HG02623 (cell line): ENCODE results near the gene ATP8B1.

Source experiments
- ATAC-seq: cut with Tn5 transposase; IDR thresholded peaks from one replicate; pipeline ENCODE4 v1.9.1; 2021; ENCODE audit warnings: moderate library complexity; ENCODE audit not compliant: unreplicated experiment

Gene ATP8B1

GRCh38 chr18:57819671-57820460 is 16.8 kb upstream of the ATP8B1 start:
- ATAC-seq, result no peak

DNA sequence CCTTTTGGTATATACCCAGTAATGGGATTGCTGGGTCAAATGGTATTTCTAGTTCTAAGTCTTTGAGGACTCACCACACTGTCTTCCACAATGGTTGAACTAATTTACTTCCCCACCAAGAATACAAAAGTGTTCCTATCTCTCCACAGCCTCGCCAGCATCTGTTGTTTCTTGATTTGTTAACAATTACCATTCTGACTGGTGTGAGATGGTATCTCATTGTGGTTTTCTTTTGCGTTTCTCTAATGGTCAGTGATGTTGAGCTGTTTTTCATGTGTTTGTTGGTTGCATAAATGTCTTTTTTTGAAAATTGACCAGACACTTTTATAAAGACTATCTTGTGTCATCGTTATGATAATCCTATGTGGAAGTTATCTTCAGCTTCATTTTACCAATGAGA is 16.0 kb upstream of the ATP8B1 start:
- ATAC-seq, result no peak

GRCh38 chr18:57816208-57816954 is 13.3 kb upstream of the ATP8B1 start:
- ATAC-seq, result no peak

DNA sequence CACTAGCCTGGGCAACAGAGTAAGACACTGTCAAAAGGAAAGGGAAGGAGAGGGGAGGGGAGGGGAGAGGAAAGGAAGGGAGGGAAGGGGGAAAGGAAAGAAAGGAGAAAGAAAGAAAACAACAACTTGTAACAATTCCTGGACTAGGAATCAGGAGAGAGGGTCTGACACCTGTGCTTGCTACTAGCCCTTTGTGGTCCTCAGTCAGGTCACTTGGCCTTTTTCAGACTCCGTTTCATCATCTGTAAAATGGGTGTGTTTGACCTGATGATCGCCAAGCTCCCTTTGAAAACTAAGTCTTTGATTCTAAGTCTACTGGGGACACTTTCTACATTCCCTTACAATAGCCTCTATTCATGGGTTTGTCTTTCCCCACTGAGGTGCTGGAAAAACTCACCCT is 11.4 kb upstream of the ATP8B1 start:
- ATAC-seq, result no peak

DNA sequence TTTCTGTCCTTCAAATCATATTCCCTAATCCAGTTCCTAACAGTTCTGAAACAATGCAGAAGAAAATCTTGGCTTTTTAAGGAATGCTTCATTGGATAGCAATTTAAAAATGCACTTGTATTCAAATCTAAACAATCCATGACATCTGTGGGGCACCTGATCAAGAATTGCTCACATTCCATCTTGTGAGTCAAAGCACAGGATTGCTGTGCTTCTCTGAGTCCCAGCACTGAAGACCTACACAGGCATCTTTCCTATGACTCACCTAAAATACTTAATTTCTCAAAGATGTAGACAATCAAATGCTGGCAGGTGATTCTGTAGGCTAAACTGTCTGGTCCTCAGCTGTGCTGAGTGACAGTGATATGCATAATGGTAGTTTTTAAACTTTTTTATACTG is 10.1 kb upstream of the ATP8B1 start:
- ATAC-seq, result no peak

GRCh38 chr18:57812126-57812477 is 9.0 kb upstream of the ATP8B1 start:
- no peak for ATAC-seq

GRCh38 chr18:57811477-57812125 is 8.5 kb upstream of the ATP8B1 start:
- no peak for ATAC-seq

DNA sequence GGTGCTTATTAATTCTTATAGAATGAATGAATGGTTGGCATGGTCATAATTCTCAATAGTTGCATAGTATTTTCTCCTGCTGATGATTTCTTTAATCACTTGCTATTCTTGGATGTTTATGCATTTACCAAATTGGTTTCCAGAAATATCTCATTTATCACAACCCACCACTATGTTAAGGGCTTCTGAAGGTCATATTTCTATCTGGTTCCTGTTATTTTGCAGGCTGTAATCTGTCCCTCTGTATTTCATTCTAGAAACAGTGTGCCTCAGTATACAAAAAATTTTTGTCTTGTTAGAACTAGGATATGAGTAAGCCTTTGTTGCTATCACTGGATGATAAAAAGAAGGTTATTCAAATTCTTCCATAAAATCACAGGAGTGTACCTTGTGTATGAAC is 6.1 kb upstream of the ATP8B1 start:
- no peak for ATAC-seq

DNA sequence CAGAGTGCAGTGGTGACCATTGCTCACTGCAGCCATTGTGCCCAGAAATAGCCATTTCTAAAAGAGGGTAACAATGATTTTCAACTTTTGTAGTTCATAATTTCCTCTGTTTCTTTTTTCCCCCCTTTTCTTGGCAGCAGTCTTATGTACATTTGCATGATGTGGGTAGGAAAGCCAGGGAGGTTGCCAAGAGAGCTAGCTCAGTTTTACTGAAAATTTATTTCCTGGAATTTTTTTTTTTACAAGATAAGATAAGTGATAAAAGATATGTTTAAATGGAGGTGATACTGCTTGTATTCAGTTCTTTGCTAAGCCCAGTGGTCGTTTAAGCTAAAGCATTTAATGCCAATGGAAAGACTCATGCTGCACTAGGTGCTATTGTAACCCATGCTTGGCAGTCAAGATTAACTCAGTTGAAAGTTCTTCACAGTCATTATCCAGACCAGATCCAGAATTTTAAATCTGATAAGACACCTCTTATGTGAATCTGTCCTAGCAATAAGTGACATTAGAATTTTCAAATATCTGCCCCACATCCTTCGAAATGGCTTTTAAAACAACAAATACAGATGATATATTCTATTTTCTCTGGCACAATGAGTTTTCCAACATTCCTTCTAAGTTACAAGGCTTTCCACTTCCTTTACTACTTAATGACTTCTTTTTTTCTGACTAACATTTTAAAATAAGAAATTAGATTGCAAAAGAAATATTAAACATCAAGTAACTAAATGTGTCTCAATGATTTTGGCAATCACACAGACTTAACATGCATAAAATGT is 4.4 kb upstream of the ATP8B1 start:
- no peak for ATAC-seq

DNA sequence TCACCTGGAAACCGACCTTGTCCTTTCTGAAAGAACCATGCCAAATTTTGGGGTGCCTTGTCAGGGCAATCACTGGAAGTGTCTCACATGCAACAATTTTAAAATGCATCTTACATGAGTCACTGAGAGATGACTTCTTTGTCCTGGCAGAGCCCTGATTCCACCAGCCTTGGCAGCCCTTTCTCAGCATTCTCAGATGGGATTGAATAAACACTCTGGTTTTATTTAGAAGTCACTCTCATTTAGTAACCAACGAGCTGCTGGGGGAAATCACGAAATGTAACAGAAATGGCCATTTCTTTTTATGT is 3.8 kb upstream of the ATP8B1 start:
- no peak for ATAC-seq

GRCh38 chr18:57806201-57806977 is 3.3 kb upstream of the ATP8B1 start:
- ATAC-seq, result no peak

DNA sequence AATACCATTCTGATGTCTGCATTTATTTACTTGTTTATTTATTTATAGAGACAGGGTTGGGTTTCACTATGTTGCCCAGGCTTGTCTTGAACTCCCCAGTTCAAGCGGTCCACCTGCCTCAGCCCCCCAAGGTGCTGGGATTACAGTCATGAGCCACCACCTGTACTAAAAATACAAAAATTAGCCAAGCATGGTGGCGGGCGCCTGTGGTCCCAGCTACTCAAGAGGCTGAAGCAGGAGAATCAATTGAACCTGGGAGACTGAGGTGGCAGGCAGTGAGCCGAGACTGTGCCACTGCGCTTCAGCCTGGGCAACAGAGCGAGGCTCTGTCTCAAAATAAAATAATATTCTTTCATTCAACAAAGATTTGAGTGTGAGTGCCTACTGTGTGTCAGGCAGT is 2.0 kb upstream of the ATP8B1 start:
- no peak for ATAC-seq

DNA sequence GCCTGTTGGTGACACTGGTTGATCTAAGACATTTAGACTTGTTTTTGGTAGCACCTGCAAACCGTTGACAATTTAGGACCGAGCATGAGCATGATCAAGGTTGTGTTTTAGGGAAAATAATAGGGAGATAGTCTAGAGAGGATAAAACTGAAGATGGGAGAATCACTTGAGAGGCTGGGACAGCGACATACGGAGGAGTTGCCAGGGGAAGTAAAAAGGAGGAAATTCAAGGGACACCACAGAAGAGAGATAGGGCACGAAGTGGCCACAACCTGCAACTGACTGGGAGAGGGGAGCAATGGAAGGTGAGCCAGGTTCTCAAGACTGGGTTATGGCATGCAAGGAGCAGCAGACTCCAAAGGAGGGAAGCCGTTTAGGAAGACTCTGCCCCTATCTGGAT is 1.4 kb upstream of the ATP8B1 start:
- ATAC-seq, result no peak

GRCh38 chr18:57802213-57803102 is 657 bp downstream of the ATP8B1 start:
- ATAC-seq, result no peak

DNA sequence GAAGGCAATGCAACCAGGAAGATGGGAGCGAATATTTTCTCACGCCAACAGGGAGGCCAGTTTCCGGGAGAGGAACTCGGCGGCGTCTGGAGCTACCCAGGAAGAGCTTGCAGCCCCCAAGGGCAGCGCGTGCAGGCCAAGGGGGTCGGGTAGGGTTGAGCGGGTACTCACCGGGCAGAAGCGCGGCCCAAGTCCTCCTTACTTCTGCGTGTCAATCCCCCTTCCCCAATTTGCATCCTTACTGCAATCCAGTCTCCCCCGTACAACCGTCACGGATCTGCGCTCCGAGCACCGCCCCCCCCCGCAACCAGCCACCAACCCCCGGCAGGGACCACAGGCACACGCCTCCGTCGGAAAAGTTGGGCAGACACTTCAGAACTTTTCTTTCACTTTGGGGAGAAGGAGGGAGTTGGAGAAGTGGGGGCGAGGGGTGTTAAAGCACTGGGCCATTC is 1.3 kb downstream of the ATP8B1 start:
- no peak for ATAC-seq

DNA sequence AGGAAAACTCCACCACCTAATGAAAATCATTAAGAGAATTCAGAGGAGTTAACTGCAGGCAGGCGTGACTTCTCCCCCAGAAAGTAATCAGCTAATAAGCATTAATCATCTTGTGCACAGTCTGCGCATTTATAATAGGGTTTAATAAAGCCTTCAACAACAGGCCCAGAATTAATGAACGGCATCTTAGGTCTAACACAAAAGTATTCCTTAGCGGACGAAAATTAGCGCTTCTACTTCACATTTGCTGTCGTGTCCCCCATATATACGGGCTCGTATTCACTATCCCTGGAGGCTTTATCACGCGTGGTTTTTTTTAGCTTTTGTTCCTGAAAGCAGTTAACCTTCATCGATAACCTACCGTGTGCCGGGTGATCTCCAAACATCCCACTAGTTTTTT is 1.8 kb downstream of the ATP8B1 start:
- ATAC-seq, result no peak

DNA sequence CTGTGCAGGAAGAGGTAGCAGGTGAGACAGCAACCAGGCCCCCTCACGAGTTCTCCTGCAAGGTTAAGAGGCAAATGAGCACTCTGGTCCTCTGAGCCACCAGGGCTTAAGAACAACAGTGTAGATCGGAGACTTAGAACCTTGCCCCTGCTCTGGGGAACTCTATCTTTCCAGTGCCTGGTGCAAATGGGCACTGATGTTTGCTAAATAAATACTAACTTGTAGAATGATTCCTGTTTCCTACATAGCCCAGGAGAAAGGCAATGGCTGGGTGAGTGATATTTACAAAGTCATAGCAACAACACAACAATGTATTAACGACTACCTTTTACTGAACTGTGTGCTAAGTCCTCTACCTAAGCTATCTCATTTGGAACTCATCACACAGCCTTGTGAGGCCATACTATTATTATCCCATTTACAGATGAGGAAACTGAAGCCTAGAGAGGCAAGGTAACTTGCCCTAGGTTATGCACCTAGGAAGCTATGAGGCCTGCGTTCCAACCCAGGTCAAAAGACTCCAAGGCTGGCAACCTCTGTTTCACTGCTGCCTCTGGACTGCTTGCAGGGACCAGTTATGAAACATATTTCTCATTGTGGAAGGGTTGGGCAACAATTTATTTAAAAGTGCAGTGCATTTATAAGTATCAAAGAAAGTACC is 4.3 kb downstream of the ATP8B1 start:
- ATAC-seq, result no peak

GRCh38 chr18:57797209-57797651 is 5.9 kb downstream of the ATP8B1 start:
- ATAC-seq, result no peak
